GM19372 (cell line): ENCODE data around the gene METTL21A.
A peak's percentile ranks its signal among the peaks of the same experiment; 100 is the strongest.

Source experiments
- ATAC-seq: cut with Tn5 transposase; IDR thresholded peaks from one replicate; pipeline ENCODE4 v1.9.1; 2021; ENCODE audit warnings: mild to moderate bottlenecking, low read depth, moderate library complexity; ENCODE audit not compliant: unreplicated experiment

The METTL21A gene

GRCh38 chr2:207624185-207625013 is 795 bp downstream of the METTL21A start:
- ATAC-seq, result peak; percentile 31

- no peak for ATAC-seq
These were observed 3.6 kb downstream of the METTL21A start for GRCh38 chr2:207621501-207622039.

DNA sequence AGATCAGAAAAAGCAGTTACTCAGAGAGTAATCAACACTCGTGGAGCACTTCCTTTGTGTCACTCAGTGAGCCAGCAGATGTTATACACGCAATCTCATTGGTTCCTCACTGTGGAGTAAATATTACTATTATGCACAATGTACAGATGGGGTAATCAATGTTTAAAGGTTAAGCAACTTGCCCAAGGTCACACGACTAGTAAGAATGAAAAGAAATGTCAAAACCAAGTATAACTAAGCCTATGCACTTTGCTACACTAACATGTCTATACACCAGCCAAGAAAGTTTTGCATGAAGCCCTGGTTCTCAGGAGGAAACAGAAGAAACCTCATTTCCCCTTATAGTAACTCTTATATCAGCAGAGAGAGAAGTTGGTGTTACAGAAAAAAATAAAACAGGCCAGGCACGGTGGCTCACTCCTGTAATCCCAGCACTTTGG is 5.4 kb downstream of the METTL21A start:
- ATAC-seq, result no peak

DNA sequence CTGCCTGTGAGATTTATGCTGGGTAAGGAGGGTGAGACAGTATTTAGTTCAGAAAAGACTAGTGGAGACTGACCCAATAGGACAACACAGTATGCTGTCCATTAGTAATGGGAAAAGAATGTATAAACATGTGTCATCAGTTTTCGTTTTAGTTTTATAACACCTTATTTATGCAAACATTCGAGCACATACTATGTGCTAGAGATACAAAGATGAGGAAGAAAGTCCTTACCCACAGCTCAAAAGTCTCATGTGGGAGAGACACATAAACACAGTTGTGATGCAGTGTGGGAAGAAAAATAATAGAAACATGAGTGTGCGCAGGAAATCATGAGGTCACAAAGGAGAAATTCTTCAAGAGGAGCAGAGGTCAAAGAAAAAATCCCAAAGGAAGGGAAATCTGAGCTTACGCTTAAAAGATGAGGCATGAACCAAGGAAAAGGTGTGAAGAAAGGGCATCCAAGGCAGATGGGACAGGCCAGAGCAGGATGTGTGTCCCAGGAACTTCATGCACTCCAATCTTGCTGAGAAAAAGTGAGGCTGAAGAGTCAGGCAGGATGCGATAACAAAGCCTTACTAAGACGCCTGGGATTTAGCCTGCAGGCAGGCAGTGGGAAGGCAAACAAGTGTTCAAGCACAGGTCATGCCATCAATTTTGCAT is 8.1 kb downstream of the METTL21A start:
- no peak for ATAC-seq

DNA sequence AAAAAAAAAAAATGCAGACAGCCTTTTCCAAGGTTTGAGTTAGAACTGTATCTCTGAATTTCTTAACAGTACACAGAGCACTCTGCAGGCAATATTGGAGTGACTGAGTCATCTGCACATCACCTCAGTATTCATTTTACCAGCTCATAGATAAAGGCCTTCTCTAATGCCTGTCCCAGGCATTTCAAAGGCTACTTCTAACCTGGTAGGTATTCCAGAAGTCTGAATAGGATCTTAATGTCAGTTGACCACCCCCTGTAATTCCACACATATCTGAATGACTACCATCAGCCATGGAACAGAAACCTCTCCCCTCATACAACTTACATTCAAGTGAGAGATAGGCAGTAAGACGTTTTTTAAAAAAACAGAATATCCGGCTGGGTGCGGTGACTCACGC is 9.0 kb downstream of the METTL21A start:
- no peak for ATAC-seq

DNA sequence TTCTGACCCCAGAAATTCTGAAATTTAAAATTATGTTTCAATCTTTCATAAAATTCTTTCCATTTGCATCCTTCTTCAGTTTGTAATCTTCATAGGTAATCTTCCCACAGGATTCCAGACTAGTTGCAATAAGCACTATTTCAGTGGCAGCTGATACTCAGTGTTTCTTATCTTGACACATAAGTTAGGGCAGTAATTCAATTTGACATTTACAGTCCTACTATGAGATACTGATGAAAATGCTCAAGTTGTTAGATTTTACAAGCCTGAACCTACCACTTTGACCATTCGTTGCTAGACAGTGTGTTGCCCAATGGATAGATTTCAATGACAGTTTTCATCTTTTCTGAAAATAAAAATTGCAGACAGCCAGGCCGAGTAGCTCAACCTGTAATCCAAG is 10.4 kb downstream of the METTL21A start:
- ATAC-seq, result no peak

DNA sequence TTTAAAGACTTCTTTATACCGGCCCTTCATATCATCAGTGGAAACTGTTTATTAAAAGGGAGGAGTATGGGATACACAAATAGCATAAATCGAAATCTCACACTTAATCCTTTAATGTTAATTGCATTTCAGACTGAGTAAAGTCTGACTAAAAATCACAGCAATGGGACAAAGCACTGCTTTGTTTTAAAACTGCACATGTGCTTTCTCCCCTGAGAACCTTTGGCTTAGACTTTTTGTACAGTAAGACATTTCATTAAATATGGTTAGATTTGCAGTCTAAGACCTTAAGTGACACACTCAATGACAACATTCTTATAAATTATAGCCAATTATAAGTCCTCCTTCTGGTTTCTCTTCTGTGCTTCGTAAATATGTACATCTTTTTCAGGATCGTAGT is 12.5 kb downstream of the METTL21A start:
- no peak for ATAC-seq

DNA sequence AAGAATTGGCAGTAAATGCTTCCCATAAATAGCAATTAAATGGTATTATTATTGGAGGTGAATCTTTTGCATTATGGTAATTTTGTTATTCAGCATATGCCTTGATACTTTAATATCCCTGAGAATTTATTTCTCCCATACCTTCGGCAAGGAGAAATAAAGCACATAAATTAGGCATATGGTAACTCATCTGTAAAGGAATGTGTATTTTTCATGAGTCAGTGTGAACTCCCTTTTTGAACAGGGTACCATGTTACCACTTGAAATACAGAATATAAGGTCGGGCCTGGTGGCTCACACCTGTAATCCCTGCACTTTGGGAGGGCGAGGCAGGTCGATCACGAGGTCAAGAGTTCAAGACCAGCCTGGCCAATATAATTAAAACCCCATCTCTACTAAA is 18.4 kb downstream of the METTL21A start:
- ATAC-seq, result no peak

DNA sequence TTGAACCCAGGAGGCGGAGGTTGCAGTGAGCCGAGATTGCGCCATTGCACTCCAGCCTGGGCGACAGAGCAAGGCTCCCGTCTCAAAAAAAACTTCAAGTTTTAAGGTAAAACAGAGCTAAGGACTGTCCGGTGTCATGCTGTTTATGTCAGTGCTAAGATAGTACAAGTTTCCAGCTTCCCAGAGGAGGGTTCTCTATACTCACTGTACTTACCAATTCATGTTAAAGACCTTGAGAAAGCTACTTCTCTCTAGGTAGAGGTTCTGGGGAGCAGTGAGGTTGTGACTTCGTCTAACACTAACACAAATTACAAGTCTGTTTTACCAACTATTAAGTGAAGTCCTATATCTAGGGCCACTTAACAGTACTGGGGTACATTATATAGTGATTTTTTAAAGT is 18.8 kb downstream of the METTL21A start:
- ATAC-seq, result no peak

DNA sequence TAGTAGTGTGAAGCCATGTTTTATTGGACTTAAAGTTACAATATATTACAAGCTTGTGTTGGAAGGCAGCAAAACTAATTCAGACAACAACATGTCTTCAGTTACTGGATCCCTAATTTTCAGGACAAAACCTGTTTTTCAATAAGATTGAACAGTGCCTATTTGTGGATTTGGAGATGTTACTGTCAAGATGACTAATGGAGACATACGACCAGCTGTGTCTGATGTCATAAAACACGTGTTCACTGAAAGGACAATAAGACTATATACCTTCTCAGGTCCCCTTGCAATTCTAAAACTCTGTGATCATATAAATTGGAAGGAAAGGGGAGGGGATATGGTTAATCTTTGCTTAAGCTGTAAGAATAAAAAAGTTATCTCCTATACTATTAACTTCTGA is 21.7 kb downstream of the METTL21A start:
- no peak for ATAC-seq

- no peak for ATAC-seq
These were observed 23.4 kb downstream of the METTL21A start for GRCh38 chr2:207601774-207602173.

GRCh38 chr2:207600231-207600630 is 25.0 kb downstream of the METTL21A start:
- ATAC-seq, result no peak

DNA sequence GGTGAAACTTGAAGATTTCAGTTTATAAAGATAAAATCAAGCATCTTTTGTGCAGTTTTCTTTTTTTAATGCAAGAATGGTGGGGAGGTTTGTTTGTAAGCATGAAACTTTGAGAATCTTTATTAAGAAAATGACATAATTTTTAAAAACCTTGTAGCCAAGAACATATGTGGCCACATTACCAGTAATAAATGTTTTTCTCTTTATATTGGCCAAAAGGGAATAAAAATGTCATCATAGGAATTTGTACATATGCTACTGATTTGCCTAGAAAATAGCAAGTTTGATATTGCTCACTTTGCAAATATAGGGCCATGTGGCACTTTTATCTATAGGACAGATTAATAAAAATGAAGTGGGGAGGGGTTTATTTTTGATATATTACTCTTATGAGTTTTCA is 25.6 kb downstream of the METTL21A start:
- no peak for ATAC-seq

DNA sequence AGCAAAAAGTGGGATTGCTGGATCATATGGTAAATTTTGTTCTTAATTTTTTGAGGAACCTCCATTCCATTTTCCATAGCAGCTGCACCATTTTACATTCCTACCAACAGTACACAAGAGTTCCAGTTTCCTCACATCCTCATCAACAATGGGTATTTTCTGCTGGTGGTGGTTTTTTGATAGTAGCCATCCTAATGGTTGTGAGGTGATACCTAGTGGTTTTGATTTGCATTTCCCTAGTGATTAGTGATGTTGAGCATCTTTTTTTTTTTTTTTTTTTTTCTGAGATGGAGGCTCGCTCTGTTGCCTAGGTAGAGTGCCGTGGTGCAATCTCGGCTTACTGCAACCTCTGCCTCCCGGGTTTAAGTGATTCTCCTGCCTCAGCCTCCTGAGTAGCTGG is 30.5 kb downstream of the METTL21A start:
- no peak for ATAC-seq

DNA sequence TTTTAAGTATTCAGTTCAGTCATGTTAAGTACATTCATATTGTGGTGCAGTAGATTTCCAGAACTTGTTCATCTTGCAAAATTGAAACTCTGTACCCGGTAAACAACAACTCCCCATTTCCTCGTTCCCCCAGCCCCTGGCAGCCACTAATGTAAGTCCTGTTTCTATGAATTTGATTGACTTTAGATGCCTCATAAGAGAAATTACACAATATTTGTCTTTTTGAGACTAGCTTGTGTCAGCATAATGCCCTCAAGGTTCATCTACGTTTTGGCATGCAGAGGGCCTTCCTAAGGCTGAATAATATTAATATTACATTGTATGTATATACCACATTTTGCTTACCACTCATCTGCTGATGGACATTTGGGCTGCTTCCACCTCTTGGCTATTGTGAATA is 30.9 kb downstream of the METTL21A start:
- no peak for ATAC-seq

DNA sequence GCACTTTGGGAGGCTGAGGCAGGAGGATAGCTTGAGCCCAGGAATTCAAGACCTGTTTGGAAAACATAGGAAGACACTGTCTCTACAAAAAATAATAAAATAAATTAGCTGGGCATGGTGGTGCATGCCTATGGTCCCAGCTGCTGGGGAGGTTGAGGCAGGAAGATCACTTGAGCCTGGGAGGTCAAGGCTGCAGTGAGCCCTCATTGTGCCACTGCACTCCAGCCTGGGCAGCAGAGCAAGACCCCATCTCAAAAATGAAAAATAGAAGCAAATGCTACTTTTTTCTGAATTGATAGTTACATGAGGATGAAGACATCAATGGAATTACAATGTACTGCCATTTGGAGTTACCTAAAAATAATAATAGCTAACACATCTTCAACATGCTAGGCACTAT is 31.9 kb downstream of the METTL21A start:
- no peak for ATAC-seq

DNA sequence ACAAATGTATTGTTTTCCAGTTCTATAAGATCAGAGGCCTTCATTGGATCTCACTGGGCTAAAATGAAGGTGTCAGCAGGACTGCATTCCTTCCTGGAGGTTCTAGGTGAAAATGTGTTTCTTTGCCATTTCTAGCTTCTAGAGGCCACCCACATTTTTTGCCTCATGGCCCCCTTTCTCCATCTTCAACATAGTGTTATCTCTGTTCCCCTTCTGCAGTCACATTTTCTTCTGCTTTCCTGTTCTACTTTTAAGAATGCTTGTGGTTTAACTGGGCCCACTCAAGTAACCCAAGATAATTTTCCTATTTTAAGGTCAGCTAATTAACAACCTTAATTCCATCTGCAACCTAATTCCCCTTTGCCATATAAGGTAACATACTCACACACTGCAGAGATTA is 36.1 kb downstream of the METTL21A start:
- no peak for ATAC-seq

GRCh38 chr2:207587305-207587704 is 37.9 kb downstream of the METTL21A start:
- no peak for ATAC-seq

- ATAC-seq, result no peak
These were observed 40.2 kb downstream of the METTL21A start for GRCh38 chr2:207584952-207585351.

- no peak for ATAC-seq
These were observed 53.8 kb downstream of the METTL21A start for GRCh38 chr2:207571370-207571769.

DNA sequence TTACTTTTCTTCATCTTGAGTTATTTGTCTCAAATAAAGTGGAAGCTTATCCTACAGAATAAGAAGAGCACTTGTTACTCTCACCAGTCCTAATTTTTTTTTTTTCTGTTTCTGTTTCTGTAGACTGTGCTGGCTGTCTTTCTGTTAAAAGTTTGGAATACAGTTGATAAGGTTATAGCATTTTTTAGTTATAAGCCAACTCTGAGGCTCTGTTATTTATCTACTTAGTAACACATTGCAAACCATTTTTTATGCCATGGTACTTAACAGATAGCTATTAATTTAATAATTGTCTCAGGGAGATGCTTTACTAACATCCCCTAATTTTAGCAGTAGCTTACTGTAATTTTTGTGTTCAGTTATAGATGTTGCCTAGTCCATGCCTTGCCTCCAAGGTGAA is 57.5 kb downstream of the METTL21A start:
- ATAC-seq, result no peak
